ENCODE results near the gene S100A7A.

DNA sequence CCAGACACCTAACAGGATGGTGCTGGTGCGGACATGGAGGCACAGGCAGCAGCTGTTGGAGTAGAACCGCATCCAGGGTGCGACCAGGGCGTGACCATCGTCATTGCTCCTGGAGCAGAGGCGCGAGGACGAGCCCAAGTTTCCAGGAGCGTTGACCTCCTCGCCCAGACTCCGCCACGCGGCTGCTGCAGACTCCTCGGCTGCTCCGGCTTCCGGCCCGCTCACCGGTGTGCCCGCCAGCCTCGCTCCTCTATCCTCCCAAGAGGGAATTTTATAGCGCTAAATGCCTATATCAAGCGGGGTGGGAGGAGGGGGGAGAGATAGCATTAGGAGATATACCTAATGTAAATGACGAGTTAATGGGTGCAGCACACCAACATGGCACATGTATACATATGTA is 35.6 kb upstream of the S100A7A start:
- TF ChIP-seq, protein P1, sequence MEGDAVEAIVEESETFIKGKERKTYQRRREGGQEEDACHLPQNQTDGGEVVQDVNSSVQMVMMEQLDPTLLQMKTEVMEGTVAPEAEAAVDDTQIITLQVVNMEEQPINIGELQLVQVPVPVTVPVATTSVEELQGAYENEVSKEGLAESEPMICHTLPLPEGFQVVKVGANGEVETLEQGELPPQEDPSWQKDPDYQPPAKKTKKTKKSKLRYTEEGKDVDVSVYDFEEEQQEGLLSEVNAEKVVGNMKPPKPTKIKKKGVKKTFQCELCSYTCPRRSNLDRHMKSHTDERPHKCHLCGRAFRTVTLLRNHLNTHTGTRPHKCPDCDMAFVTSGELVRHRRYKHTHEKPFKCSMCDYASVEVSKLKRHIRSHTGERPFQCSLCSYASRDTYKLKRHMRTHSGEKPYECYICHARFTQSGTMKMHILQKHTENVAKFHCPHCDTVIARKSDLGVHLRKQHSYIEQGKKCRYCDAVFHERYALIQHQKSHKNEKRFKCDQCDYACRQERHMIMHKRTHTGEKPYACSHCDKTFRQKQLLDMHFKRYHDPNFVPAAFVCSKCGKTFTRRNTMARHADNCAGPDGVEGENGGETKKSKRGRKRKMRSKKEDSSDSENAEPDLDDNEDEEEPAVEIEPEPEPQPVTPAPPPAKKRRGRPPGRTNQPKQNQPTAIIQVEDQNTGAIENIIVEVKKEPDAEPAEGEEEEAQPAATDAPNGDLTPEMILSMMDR (IDR thresholded peaks at IDR 0.05), result no peak
- TF ChIP-seq EP300 (IDR thresholded peaks at IDR 0.05), result no peak

All from ovary (tissue), 3 donors.